Measurements from ENCODE around the gene ATL2.
"Not testable (repeated sequence)": the region's sequence is repeated elsewhere in the genome, so short reads cannot be mapped to it uniquely, and the experiment has no call there.

Gene ATL2

GRCh38 chr2:38322224-38322914 lies 54.7 kb downstream of the ATL2 start:
- no peak for DNase-seq

GRCh38 chr2:38319240-38319639 lies 57.8 kb downstream of the ATL2 start:
- not testable (repeated sequence) for DNase-seq

- DNase-seq = no peak
Measured at GRCh38 chr2:38317725-38318124, 59.3 kb downstream of the ATL2 start.

GRCh38 chr2:38315707-38316333 lies 61.3 kb downstream of the ATL2 start:
- peak; percentile 41 for DNase-seq

GRCh38 chr2:38308821-38309220 lies 68.3 kb downstream of the ATL2 start:
- DNase-seq = no peak

GRCh38 chr2:38301969-38302702 lies 74.9 kb downstream of the ATL2 start:
- DNase-seq = no peak

- no peak for DNase-seq
Measured at GRCh38 chr2:38301340-38301968, 75.6 kb downstream of the ATL2 start.

- DNase-seq = no peak
Measured at GRCh38 chr2:38298539-38298938, 78.5 kb downstream of the ATL2 start.

- no peak for DNase-seq
Measured at GRCh38 chr2:38296197-38296780, 80.8 kb downstream of the ATL2 start.

- no peak for DNase-seq
Measured at GRCh38 chr2:38294597-38294996, 82.5 kb downstream of the ATL2 start.

GRCh38 chr2:38293152-38293865 lies 83.8 kb downstream of the ATL2 start:
- no peak for DNase-seq

GRCh38 chr2:38290332-38290731 lies 86.7 kb downstream of the ATL2 start:
- no peak for DNase-seq

GRCh38 chr2:38284971-38285370 lies 92.1 kb downstream of the ATL2 start:
- no peak for DNase-seq

GRCh38 chr2:38281095-38281742 lies 95.9 kb downstream of the ATL2 start:
- no peak for DNase-seq

GRCh38 chr2:38279201-38279600 lies 97.9 kb downstream of the ATL2 start:
- no peak for DNase-seq

GRCh38 chr2:38278117-38278438 lies 99.0 kb downstream of the ATL2 start:
- not testable (repeated sequence) for DNase-seq

- DNase-seq = no peak
Measured at GRCh38 chr2:38277245-38278116, 99.6 kb downstream of the ATL2 start.

- peak; percentile 34 for DNase-seq
Measured at GRCh38 chr2:38274286-38275276, 102.5 kb downstream of the ATL2 start.

- DNase-seq = no peak
Measured at GRCh38 chr2:38271697-38272096, 105.4 kb downstream of the ATL2 start.

- no peak for DNase-seq
Measured at GRCh38 chr2:38269421-38269820, 107.7 kb downstream of the ATL2 start.
